ENCODE results near the gene LSM14B.

Gene LSM14B

DNA sequence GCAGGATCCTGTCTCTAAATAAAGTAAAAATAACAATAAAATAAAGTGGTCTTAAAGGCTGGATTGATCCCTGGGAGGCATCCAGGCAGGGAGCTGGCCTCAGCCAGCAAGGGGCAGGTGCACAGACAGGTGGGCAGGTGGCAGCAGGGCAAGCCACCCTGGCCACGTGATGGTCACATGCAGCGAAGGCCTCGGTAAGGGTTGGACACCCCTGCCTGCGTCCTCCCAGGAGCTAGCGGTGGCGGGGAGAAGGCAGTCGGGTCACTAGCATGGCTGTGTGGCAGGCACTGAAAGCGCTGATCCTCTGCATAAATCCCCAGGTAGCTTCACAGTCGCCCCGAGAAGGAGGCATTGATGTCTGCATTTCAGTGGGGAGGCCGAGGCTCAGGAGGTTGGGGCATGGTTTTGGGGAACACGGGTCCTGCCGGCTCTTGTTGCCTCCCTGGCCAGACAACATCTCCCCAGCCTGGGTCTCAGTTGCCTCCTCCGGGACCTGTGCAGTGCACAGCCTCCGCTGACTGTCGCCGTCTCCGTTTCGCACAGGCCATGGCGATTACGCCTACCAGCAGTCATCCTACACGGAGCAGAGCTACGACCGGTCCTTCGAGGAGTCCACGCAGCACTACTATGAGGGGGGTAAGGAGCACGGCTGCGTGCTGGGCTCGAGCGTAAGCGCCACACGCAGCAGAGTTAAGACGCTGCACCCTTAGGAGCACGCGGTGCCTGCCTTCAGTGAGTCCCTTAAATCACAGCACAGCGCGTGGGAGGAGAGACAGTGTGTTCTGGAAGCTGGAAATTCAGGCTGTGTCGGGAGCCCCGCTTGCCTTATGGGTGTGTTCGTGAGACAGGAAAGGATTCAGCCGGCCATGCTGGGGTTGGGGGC lies 42.8 kb downstream of the LSM14B start:
- DNase-seq (ENCODE audit: low read depth), result no peak
- in situ Hi-C loops (cut with HindIII; ENCODE audit: low sequenced_read_pairs), result no loop called here
- TF ChIP-seq, protein P1, sequence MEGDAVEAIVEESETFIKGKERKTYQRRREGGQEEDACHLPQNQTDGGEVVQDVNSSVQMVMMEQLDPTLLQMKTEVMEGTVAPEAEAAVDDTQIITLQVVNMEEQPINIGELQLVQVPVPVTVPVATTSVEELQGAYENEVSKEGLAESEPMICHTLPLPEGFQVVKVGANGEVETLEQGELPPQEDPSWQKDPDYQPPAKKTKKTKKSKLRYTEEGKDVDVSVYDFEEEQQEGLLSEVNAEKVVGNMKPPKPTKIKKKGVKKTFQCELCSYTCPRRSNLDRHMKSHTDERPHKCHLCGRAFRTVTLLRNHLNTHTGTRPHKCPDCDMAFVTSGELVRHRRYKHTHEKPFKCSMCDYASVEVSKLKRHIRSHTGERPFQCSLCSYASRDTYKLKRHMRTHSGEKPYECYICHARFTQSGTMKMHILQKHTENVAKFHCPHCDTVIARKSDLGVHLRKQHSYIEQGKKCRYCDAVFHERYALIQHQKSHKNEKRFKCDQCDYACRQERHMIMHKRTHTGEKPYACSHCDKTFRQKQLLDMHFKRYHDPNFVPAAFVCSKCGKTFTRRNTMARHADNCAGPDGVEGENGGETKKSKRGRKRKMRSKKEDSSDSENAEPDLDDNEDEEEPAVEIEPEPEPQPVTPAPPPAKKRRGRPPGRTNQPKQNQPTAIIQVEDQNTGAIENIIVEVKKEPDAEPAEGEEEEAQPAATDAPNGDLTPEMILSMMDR (IDR thresholded peaks at IDR 0.05; ENCODE audit: low read depth, low read length, missing control alignments), result no peak
- no peak overlapping the region for H3K4me3 ChIP-seq (ENCODE audit: low read depth, low read length)

DNA sequence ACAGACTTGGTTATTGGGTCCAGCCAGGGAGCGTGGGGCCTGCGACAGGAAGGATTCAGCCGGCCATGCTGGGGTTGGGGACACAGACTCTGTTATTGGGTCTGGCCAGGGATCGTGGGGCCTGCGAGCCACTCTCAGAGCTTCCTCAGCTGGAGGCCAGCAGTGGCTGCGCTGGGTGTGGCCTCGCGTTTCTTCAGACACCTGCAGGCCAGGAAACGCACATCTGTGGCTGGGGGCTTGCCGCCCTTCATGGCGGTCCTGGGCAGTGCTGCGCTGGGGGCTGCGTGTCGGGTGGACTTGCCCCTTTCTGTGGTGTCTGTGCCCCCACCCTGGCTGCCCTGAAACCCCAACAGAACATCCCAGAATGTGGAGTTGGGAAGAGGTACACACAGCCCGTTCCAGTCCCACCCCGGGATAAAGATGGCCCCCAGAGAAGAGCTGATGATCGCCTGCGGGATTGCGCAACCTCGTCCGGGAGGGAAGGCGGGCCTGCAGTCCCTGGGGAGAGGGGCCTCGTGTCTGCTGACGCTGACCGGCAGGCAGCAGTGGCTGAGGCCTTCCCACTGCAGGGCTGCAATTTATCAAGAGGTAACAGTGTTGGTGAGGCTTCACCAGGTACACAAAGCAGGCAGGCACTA lies 43.6 kb downstream of the LSM14B start:
- H3K4me3 ChIP-seq (ENCODE audit: low read depth, low read length), result no peak overlapping the region
- TF ChIP-seq, protein P1 (IDR thresholded peaks at IDR 0.05; ENCODE audit: low read depth, low read length, missing control alignments), result no peak
- no peak for DNase-seq (ENCODE audit: low read depth)
- in situ Hi-C loops (cut with HindIII; ENCODE audit: low sequenced_read_pairs), result no loop called here

DNA sequence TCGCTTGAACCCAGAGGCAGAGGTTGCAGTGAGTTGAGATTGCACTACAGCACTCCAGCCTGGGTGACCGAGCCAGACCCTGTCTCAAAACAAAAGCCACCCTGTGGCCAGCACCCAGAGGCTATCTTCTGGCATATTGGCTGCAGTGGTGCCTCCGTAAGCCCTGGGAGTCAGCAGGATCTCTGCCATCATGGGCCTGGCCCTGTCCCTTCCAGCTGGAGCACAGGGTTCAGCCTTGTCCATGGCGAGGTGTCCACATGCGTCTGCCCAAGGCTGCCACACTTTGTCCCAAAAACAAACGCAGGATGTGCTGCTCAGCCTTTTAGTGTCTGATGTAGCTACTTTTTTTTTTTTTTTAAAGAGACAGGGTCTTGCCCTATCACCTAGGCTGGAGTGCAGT lies 45.2 kb downstream of the LSM14B start:
- H3K4me3 ChIP-seq (ENCODE audit: low read depth, low read length), result no peak overlapping the region
- no peak for DNase-seq (ENCODE audit: low read depth)
- TF ChIP-seq, protein P1 (IDR thresholded peaks at IDR 0.05; ENCODE audit: low read depth, low read length, missing control alignments), result no peak
- in situ Hi-C loops (cut with HindIII; ENCODE audit: low sequenced_read_pairs), result no loop called here

DNA sequence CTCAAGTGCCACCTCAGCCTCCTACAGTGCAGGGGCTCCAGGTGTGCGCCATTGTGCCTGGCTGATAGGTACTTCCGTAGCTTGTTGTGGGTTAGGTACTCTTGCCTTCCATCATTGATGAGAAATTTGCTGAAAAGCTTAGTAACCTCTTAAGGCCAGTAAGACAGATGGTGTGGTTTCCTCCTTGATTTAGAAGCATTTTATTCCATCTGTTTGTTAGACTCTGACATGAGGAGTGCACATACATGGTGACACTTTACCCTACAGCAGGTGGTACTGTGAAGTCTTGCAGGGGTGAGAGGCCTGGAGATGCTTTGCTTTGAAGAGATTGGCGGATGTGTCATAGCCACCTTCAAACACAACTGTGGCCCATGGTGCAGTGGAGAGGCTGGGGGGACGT lies 45.8 kb downstream of the LSM14B start:
- H3K4me3 ChIP-seq (ENCODE audit: low read depth, low read length), result no peak overlapping the region
- no peak for DNase-seq (ENCODE audit: low read depth)
- in situ Hi-C loops (cut with HindIII; ENCODE audit: low sequenced_read_pairs), result no loop called here
- TF ChIP-seq, protein P1 (IDR thresholded peaks at IDR 0.05; ENCODE audit: low read depth, low read length, missing control alignments), result no peak

DNA sequence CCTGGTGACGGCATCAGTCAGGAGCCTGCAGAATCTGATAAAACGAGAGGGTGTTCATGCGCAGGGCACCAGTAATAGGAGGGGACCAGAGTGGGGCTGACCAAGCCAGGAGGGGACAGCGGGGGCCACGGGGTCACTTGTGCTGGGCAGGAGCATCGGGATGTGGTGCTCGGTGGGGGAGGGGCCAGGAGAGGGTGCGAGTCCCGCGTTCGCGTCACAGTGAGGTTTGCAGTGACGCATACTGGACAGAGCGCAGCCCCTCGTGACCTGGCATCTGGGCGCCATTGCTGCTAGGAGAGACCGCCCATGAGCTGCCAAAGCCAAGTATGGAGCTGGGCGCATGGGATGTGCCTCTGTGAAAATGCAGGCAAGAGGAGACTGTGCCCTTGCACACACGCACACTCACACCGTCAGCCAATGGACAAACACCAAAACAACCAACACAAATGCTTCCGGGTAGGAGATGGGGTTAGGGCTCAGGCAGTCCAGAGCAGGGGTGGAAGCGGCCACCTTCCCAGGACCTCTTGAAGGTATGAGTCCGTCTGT lies 46.7 kb downstream of the LSM14B start:
- in situ Hi-C loops (cut with HindIII; ENCODE audit: low sequenced_read_pairs), result no loop called here
- TF ChIP-seq, protein P1 (IDR thresholded peaks at IDR 0.05; ENCODE audit: low read depth, low read length, missing control alignments), result no peak
- no peak overlapping the region for H3K4me3 ChIP-seq (ENCODE audit: low read depth, low read length)
- no peak for DNase-seq (ENCODE audit: low read depth)

DNA sequence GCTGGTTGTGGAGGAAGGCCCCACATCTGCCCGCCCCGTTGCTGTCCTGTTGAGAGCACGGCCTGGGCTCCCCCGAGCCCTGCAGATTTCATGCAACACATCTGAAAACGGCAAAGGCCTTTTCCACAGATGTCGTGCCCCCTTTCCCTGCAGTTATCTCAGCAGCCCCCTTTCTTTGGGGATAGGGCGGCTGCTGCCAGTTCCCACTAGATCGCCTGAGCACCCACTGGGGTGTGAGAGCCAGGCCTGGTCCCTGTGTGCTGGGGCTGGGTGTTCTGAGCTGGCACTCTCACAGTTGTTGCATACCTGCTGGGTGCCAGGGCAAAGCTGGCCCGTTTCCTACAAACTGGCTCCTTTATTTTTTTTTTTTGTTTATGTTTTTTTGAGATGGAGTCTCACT lies 48.3 kb downstream of the LSM14B start:
- TF ChIP-seq, protein P1 (IDR thresholded peaks at IDR 0.05; ENCODE audit: low read depth, low read length, missing control alignments), result no peak
- H3K4me3 ChIP-seq (ENCODE audit: low read depth, low read length), result no peak overlapping the region
- in situ Hi-C loops (cut with HindIII; ENCODE audit: low sequenced_read_pairs), result no loop called here

More for the DNA sequence above, 48.3 kb downstream of the LSM14B start:
- DNase-seq (ENCODE audit: low read depth), result no peak

Data from astrocyte of the cerebellum (primary cell).